ENCODE measurements around the gene MT1B.

MT1B gene

GRCh38 chr16:56633535-56633934 lies 18.2 kb upstream of the MT1B start:
- no peak for DNase-seq (ENCODE audit: low spot score)
- TF ChIP-seq CTCF (IDR thresholded peaks at IDR 0.05; ENCODE audit: extremely low read depth, missing control alignments): no peak

DNA sequence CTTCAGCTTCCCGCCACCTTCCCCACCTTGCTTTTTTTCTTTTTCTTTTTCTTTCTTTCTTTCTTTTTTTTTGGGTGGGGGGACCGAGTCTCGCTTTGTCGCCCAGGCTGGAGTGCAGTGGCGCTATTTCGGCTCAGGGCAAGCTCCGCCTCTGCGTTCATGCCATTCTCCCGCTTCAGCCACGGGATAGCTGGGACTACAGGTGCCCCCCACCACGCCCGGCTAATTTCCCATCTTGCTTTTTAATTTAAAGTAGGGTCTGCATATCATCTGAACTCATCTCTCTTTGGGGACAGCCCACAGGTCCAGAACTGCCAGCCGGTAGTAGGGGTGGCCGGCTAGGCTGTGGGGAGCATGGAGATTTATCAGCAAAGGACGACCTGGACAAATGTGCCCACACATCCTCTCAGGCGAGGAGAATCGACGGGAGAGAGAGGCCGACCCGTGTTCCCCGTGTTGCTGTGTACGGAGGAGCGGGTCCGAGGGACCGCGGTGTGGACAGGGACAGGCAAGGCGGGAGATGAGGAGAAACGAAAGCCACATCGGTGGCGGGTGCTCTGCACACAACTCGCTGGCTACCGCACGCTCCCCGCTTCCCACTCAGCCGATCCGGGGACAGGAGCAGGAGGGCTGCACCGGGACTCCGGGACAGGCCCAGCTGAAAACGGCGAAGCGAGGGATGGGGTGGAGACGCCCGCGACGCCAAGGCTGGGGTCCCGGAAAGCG lies 16.8 kb upstream of the MT1B start:
- no peak for TF ChIP-seq CTCF (IDR thresholded peaks at IDR 0.05; ENCODE audit: extremely low read depth, missing control alignments)
- no peak for DNase-seq (ENCODE audit: low spot score)

DNA sequence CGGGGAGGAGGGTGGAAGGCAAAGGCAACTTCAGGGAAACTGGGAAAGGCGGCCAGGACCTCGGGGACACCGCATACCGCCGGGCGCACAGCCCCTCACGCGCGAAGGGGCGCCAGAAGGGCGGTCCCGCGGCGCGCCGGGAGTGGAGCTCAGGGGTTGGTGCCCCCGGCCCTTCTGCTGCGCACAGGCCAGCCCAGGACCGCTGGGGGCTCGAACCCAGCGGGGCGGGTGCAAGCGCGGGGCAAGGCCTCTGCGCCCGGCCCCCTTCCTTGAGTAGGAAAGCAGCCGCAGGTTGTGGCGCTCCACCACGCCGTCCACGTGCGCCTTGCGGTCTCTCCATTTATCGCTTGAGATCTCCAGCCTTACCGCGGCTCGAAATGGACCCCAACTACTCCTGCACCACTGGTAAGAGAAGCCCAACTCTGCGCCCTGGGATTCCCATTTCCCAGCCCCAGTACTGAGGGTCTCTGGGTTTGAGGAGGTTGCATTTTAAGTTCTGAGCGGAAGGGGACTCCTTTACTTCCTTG lies 16.2 kb upstream of the MT1B start:
- DNase-seq (ENCODE audit: low spot score): no peak
- TF ChIP-seq CTCF (IDR thresholded peaks at IDR 0.05; ENCODE audit: extremely low read depth, missing control alignments): no peak

- no peak for TF ChIP-seq CTCF (IDR thresholded peaks at IDR 0.05; ENCODE audit: extremely low read depth, missing control alignments)
- no peak for DNase-seq (ENCODE audit: low spot score)
Observed at GRCh38 chr16:56636616-56637413, 14.9 kb upstream of the MT1B start.

- no peak for TF ChIP-seq CTCF (IDR thresholded peaks at IDR 0.05; ENCODE audit: extremely low read depth, missing control alignments)
- DNase-seq (ENCODE audit: low spot score): no peak
Observed at GRCh38 chr16:56637814-56638750, 13.6 kb upstream of the MT1B start, which contains the start of gene MT1A. Gene MT1A, plus strand, starts transcription at chr16:56638666. Its CDS starts 73 bp downstream, at chr16:56638739.

GRCh38 chr16:56639045-56639444 lies 12.6 kb upstream of the MT1B start:
- no peak for DNase-seq (ENCODE audit: low spot score)
- TF ChIP-seq CTCF (IDR thresholded peaks at IDR 0.05; ENCODE audit: extremely low read depth, missing control alignments): no peak
